Measurements from ENCODE around the gene ANKRD42.

Gene ANKRD42

GRCh38 chr11:83193315-83194280, at the start of gene ANKRD42:
ANKRD42 (plus strand) TSS chr11:83193712; CDS start chr11:83194671, 959 bp downstream.
- DNase-seq (ENCODE audit: insufficient read length, low spot score) (peak; percentile 66), FAIRE-seq (peak; percentile 99)

DNA sequence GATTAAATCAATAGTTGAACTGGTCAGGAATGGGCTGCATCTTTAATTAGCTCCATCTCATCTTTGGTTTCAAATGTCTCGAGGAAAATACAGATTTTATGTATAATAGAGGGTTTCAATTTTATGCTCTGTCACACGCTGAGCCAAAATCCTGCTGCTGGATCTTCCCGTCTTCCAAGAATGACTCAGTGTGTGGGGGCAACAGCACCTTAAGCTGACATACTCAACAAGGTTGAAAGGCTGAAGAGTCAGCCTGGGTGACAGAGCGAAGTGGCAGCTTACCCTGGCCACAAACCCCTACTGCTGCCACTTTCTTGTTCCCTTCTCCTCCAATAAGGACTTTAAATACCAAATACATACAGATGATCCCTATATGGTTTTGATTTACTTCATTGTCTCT, 45.6 kb upstream of the ANKRD42 start:
- FAIRE-seq (no peak), DNase-seq (ENCODE audit: insufficient read length, low spot score) (no peak)

DNA sequence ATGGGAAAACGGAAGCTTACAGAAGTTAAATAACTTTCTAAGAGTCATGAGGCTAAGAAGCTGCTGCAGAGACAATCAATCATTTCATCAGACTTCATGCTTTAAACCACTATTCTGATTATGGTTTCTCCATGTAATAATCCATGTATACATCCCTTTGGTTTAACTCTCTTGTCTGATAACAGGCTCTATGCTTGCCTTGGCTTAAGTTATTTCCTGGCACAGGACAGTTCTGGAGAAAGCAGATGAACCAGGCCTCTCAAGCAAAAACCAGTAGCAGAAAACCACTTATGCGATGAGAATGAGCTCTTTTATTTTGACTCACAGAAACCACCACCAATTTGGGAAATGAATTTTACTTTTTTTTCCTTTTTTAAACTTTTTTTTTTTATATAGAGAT, 43.1 kb upstream of the ANKRD42 start:
- no peak for FAIRE-seq
- DNase-seq (ENCODE audit: insufficient read length, low spot score) = no peak

DNA sequence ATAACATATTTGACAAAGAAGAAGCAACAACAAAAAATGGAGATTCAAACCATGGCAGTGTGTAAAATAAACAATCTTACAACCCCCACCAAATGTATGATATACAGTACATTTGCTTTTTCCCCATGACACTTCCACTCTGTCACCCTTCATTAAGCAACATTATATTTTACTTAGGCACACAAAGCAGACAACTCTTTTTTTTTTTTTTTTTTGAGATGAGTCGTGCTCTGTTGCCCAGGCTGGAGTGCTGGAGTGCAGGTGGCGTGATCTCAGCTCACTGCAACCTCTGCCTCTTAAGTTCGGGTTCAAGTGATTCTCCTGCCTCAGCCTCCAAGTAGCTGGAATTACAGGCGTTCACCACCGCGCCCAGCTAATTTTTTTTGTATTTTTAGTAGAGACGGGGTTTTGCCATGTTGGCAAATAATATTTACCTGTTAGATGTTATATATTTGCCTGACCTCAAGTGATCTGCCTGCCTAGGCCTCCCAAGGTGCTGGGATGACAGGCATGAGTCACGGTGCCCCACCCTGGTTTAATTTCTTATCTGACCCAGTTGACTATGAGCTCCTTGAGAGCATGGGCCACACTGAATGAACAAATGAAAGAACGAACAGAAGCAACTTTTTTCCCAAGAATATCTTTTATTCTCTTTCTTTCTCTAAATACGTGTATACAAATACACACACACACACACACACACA, 42.1 kb upstream of the ANKRD42 start:
- FAIRE-seq (no peak), DNase-seq (ENCODE audit: insufficient read length, low spot score) (no peak)

DNA sequence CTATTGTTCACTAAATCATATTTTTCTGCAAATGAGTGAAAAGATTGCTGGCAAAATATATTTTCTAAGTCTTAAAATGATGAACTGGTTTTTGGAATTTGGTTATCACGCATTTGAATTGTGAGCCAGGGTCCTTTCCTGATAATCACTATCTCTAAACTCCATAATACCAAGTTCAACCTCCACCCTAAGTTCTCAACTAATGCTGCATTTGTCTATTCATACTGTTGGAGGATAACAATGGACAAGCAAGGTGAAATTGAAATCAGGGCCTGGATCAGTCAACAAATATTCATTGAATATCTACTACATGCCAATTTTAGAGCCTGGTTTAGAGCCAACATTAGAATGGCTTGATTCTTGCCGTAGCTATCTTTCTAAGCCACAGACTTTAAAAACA, 41.2 kb upstream of the ANKRD42 start:
- DNase-seq (ENCODE audit: insufficient read length, low spot score) (no peak), FAIRE-seq (no peak)

DNA sequence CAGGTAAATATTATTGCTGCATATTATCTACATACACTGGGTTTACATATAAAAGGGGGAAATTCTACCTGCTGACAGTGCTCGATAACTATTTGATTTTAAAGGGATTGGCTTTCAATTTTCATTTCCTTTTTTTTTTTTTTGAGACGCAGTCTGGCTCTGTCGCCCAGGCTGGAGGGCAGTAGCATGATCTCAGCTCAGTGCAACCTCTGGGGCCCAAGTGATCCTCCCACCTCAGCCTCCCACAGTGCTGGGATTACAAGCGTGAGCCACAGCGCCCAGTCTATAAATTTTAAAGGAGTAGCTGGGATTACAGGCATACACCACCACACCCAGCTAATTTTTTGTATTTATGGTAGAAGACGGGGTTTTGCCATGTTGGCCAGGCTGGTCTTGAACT, 39.7 kb upstream of the ANKRD42 start:
- FAIRE-seq (no peak), DNase-seq (ENCODE audit: insufficient read length, low spot score) (no peak)

GRCh38 chr11:83156144-83156995, 37.1 kb upstream of the ANKRD42 start:
- peak; percentile 54 for DNase-seq (ENCODE audit: insufficient read length, low spot score)
- peak; percentile 99 for FAIRE-seq

- DNase-seq (ENCODE audit: insufficient read length, low spot score) = no peak
- FAIRE-seq = no peak
These were observed 36.4 kb upstream of the ANKRD42 start, which contains the start of gene PCF11 for GRCh38 chr11:83156996-83157593. PCF11 (plus strand) TSS chr11:83157131; CDS start chr11:83157440, 309 bp downstream.

DNA sequence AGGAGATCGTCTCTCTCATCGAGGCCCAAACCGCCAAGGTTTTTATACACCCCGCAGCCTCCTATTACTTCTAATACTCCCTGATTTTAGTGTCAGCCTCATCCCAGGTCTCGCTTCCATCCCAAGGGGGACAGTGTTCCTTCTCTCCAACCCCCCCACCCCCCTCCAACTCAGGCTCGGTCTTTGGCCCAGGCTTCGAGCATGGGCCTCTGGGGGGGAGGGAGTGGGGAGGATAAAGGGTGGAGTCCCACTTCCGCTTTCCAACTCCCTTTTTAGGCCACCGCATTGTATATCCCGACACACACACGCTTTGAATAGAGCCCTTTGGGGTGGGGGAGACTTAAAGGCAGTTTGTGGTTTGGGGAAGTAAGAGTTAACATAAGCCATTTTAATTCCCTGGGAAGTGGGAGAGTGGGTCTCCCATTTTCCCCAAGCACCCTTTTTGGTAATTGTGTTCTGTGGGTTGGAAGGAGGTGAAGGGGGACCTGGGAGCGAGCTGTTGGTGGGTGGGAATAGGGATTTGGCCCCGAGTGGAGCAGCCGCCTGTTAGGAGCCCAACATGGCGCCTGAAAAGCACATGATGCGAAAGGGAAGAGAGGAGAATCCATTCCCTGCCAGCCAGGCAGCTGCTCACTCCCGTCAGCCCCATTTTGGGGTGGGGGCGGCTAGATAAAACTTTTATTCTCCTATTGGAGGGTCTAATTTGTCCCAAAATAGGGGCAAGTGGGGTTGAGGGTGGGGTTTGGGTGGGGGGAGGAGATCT, 35.7 kb upstream of the ANKRD42 start:
- DNase-seq (ENCODE audit: insufficient read length, low spot score) = no peak
- FAIRE-seq = peak; percentile 77

- FAIRE-seq = peak; percentile 45
- no peak for DNase-seq (ENCODE audit: insufficient read length, low spot score)
These were observed 35.1 kb upstream of the ANKRD42 start for GRCh38 chr11:83158357-83158786.

DNA sequence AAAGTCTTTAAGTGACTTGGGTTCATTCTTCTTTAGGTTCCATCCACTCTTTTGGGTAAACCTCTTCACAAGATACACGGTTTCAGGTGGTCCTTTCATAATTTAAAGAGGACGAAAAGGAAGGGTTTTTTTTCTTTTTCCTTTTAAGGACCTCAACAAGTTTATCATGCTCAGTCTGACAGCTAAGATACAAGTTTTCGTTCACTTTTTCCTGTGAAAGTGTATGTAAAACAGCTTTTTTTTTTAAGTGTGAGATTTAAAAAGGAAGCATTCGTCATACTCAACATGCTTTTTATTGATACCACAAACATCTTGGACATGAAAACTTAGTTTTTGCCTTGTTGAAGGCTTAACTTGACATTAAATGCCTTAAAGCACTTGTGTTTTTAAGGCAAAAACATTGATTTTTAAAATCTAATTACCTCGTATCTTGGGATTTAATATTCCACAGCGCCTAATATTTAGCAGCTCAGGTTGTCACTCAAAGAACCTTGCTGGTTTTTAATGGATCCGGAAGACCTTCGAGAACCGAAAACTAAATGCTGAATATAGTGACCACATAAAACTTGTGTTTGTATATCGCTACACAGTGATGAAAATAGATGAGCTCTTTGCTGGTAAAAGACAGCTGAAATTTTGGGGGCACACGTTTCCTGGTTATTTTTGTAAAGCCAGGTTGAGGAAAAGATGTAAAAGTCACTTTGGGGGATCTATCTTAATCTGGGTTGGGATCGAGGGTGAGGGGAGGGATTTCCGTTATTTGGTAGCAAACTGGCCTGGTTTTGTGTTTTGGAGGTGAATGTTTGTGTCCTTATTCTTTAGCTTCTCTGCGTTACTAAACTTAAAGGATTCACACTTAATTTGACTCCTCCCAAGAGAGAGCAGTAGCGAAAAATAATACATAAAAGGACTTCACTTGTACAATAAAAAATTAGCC, 34.3 kb upstream of the ANKRD42 start:
- DNase-seq (ENCODE audit: insufficient read length, low spot score) (no peak), FAIRE-seq (peak; percentile 80)

- no peak for DNase-seq (ENCODE audit: insufficient read length, low spot score)
- FAIRE-seq = no peak
These were observed 33.3 kb upstream of the ANKRD42 start for GRCh38 chr11:83159902-83160865.

DNA sequence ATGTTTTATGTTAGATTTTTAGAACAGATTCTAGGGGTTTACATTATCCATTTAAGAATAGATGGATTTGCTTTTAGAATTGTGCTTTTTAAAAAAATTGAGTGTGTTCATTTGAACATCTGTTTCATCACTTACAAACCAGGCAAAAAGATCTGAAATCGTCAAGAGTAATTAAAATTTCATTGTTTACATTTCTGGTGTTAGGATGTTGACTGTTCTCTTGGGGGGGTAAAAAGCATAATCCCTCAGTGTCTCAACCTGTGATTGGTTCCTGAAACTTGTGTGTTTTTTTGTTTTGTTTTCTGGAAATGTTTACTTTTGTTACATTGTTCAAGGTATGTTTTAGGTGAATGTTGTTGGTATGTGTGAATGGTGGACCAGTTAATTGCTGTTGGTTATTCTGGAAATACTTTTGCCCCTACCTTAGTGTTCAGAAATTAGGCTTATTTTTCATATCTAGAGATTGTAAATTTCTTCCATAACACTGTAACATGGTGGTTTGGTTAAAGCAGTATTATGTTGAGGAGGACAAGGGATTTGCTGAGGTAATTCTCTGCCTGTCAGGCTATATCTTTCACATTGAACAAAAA, 31.8 kb upstream of the ANKRD42 start:
- DNase-seq (ENCODE audit: insufficient read length, low spot score) (no peak), FAIRE-seq (peak; percentile 81)

DNA sequence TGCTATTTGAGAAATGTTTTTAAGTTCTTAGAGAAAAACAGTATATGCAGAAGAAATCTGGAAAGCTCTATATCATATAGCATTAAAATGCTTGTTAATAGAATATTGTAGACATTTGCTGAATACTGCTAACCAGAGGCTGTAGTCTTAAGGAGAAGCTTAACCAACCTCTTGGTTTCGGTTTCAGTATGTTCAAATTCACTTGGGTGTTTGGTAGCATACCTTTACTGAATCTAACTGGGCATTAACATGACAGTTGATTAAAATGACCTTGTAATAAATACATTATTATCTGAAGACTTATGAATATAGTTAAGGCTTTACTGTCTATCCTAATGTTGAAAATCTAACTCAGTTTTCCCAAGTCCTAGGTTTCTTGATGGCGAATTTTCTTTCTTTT, 31.1 kb upstream of the ANKRD42 start:
- peak; percentile 17 for DNase-seq (ENCODE audit: insufficient read length, low spot score)
- FAIRE-seq = peak; percentile 84

- DNase-seq (ENCODE audit: insufficient read length, low spot score) (no peak), FAIRE-seq (peak; percentile 53)
These were observed 27.2 kb upstream of the ANKRD42 start for GRCh38 chr11:83166193-83166866.

DNA sequence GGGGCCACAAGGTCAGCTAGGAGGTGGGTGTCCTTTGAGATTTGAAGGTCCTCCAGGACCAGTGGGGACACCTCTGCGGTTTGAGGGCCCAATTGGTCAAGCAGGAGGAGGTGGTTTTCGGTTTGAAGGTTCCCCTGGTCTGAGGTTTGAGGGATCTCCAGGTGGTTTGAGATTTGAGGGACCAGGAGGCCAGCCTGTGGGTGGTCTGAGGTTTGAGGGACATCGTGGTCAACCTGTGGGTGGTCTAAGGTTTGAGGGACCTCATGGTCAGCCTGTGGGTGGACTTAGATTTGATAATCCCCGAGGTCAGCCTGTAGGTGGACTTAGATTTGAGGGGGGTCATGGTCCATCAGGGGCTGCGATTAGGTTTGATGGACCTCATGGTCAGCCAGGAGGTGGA, 24.8 kb upstream of the ANKRD42 start:
- FAIRE-seq (no peak), DNase-seq (ENCODE audit: insufficient read length, low spot score) (no peak)
